Endothelial cell of umbilical vein (primary cell): Measurements from ENCODE around the gene EPS8L2.

ENCODE experiments used
- EZH2 ChIP-seq: IDR thresholded peaks from 2 replicates; pipeline ENCODE4 v1.6.1; 2012; ENCODE audit warnings: borderline replicate concordance, low read depth, mild to moderate bottlenecking, moderate library complexity, low read length, inconsistent platforms; ENCODE audit not compliant: severe bottlenecking
- TF ChIP-seq, protein P1 (sequence below), 2 donors: IDR thresholded peaks; 1 replicate in 1 of 2; 2 replicates in 1 of 2; pipeline ENCODE4 v1.5.1; 2011; ENCODE audit warnings: low read length in 2 of 2, mild to moderate bottlenecking in 2 of 2, moderate library complexity in 2 of 2, control low read depth in 1 of 2, inconsistent platforms in 1 of 2, low read depth in 1 of 2; ENCODE audit not compliant: insufficient read depth in 1 of 2; ENCODE audit errors: extremely low read depth in 1 of 2

DNA sequence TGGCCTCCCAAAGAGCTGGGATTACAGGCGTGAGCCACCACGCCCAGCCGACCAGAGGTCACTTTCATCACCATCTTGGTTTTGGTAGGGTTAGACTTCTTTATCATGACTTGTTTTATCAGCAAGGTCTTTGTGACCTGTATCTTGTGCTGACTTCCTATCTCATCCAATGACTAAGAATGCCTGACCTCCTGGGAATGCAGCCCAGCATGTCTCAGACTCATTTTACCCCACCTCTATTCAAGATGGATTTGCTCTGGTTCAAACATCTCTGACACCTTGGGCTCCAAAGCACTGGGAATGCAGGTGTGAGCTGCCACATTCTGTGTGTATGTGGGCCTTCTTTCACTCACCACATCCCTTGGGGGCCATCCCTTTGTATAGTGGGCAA, 36.1 kb downstream of the EPS8L2 start:
- TF ChIP-seq, protein P1, sequence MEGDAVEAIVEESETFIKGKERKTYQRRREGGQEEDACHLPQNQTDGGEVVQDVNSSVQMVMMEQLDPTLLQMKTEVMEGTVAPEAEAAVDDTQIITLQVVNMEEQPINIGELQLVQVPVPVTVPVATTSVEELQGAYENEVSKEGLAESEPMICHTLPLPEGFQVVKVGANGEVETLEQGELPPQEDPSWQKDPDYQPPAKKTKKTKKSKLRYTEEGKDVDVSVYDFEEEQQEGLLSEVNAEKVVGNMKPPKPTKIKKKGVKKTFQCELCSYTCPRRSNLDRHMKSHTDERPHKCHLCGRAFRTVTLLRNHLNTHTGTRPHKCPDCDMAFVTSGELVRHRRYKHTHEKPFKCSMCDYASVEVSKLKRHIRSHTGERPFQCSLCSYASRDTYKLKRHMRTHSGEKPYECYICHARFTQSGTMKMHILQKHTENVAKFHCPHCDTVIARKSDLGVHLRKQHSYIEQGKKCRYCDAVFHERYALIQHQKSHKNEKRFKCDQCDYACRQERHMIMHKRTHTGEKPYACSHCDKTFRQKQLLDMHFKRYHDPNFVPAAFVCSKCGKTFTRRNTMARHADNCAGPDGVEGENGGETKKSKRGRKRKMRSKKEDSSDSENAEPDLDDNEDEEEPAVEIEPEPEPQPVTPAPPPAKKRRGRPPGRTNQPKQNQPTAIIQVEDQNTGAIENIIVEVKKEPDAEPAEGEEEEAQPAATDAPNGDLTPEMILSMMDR (IDR thresholded peaks at IDR 0.05; ENCODE audit: extremely low read depth in 1 of 2, insufficient read depth in 1 of 2, low read depth in 1 of 2, low read length in 2 of 2): no peak
- no peak for TF ChIP-seq EZH2
